ENCODE data around the gene SNAPC4.

The SNAPC4 gene

DNA sequence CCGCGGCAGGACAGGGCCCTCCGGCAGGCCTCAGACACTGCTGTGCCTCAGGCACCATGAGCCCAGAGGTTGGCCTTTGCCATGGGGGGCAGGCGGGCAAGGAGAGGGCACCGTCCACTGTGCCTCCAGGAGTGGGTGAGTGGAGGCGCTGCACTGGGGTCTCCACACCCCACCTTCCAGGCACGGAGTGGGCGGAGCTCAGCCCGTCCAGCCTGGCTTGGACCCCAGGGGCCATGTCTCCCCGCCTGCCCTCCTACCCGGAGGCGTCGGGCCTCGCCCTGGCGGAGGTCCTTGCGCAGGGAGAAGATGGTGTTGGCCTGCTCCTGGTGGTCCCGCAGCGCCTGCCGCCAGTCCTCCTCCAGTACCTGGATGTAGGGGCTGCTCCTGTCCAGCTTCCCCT, 29.9 kb downstream of the SNAPC4 start:
- no peak for DNase-seq (ENCODE audit: low spot score)

DNA sequence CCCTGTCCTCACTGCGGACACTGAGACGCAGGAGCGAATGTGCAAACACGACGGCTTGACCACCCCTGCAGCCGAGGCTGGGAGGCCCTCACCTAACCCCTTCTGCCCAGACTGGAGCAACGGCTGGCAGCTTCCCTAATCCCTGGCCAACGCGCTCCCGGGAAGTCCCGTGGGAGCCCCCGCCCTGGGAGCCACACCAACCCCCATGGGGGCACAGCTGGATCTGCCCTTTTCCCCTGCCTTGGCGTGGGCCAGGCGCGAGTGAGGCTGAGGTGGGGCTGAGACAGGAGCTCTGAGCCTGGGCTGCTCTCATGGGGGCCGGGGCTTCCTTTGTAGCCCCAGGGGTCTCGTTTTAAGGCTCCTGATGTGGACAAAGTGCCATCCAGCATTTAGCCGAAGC, 31.8 kb downstream of the SNAPC4 start:
- no peak for DNase-seq (ENCODE audit: low spot score)

DNA sequence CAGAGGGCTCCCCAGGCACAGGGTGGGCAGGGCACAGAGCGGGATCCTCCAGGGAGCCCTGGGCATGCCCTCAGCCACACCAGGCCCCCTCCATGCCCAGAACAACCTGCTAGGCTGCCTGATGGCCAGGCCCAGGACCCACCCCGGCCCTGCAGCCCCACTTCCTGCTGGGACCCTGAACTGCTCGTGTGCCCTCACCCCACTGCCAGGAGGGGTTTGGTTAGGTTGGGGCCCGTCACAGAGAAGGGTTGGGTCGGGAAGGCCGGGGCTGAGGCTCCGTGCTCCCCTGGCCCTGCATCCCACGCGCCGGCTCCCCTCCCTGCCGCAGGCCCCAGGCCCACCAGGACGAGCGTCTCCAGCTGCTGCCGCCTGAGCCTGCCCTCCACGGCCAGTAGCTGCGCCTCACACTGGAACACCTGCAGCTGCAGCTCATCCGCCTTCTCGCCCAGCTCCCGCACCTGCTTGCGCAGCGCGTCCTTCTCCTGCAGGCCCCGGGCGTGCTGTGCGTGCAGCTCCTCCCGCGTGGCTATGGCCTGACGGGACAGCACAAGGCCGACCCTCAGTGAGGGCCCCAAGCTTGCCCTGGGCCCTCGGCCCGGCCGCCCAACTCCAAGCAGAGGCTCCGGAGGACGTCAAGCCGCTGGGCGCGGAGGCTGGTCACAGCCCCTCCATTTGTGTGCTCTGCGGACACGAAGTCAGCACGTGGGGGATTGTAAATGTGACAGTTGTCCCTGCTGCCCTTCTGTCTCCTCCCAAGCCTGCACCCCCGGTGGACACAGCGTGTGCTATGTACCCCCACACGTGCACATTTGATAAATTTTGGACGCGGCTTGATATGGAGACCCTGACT, 32.4 kb downstream of the SNAPC4 start:
- DNase-seq (ENCODE audit: low spot score) = no peak

DNA sequence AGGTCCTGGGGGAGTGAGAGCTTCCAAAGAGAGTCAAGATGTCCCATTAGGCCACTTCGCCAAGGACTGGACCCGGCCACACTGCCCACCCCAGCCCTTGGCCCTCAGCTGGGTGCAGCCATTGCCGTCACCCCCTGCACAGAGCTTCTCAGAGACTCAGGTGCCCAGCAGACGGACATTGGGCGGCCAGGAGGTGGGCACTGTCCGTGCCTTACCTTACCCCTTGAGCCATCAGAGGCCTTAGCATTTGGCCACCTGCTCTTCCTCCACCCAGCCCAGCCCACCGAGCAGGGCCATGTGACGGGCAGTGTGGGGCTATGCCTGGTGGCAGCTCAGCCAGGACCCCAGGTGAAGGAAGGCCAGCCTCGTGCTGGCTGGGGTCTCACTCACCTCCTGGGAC, 33.1 kb downstream of the SNAPC4 start:
- no peak for DNase-seq (ENCODE audit: low spot score)

DNA sequence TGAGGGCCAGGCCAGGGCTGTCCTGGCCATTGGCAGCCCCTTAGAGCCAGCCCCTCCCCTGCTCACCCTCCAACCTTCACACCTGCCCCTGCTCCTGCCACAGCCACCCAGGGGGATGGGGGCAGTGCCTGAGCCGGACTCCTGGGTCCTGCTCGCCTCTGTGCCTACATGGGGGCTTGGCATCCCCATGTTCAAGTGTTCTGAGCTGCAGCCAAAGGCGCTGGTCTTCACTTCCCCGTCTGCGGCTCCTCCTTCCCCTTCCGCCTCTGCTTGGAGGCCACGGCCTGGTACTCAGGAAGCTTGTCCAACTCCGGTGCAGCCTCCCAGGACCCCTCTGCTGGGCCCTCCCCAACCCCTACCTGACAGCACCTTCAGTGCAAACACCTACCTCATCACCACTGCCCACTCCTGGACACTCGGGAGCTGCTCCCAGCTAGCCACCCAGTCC, 34.2 kb downstream of the SNAPC4 start:
- DNase-seq (ENCODE audit: low spot score) = no peak

DNA sequence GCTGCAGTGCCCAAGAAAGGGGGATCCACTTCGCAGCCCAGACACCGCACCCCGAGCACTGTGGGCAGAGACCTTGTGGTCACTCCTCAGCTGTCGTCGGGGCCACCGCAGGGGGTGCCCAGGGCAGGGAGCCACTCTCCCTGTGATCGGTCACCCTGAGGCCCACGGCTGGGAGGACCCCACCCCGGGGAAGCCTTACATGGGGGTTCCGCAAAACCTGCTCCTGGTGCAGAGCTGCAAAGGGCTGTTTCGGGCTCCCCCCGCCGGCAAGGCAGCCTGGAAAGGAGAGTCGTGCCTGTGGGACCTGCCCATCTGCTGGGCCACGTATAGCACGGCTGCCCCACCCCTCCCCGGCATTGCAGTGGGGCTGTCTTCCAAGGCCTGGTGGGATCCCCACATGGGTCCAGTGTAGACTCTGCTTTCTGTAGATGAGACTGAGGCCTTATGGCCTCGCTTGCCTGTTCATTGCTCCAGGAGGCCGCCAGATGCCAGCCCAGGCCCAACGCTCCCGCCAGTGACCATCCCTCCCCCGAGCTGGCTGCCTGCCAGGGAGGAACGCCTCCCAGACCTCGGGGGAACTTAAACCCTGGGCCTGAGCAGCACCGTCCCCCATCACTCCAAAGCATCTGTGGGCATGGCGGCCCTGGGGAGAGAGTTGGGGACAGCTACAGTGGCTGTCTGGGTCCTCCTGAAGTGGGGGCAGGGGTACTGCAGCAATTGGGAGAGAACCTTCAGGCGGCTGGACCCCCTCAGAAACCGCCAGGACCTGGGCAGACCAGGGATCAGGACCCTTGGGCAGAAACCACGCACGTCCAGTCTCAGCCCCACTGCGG, 34.8 kb downstream of the SNAPC4 start:
- no peak for DNase-seq (ENCODE audit: low spot score)

DNA sequence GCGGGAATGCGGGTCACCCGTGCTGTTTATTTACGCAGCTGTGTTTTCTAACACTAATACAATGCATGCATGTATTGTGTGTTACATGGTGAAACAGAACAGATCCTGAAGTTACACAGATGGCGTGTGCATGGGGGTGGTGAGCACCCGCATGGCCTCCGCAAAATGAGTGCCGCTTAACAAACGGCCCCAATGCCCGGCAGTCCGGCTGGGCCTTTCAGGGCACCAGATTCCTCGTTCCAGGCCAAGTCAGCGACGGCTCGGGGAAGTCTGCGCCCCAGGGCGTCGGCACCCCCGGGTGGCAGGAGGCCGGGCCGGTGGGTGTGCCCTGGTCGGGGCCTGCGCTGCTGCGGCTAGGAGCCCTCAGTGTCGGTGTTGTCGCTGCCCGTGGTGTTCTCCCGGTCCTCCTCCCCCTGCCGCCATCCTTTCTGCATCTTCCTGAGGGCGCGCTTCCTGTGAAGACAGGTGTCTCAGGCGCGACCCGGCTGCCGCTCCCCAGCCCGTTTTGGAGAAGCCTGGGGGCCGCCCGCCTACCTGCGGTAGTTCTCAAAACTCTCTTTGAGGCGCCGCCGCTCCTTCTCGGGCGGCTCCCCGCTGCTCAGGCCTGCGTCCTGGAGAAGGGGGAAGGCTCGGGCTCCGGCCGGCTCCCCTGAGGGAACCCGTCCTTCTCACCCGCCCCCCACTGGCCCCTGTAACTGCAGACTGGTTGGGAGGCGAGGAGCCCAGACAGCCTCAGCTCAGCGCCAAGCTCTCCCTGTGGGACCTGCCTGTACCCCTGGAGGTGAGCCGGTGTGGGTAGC, 35.8 kb downstream of the SNAPC4 start:
- no peak for DNase-seq (ENCODE audit: low spot score)

DNA sequence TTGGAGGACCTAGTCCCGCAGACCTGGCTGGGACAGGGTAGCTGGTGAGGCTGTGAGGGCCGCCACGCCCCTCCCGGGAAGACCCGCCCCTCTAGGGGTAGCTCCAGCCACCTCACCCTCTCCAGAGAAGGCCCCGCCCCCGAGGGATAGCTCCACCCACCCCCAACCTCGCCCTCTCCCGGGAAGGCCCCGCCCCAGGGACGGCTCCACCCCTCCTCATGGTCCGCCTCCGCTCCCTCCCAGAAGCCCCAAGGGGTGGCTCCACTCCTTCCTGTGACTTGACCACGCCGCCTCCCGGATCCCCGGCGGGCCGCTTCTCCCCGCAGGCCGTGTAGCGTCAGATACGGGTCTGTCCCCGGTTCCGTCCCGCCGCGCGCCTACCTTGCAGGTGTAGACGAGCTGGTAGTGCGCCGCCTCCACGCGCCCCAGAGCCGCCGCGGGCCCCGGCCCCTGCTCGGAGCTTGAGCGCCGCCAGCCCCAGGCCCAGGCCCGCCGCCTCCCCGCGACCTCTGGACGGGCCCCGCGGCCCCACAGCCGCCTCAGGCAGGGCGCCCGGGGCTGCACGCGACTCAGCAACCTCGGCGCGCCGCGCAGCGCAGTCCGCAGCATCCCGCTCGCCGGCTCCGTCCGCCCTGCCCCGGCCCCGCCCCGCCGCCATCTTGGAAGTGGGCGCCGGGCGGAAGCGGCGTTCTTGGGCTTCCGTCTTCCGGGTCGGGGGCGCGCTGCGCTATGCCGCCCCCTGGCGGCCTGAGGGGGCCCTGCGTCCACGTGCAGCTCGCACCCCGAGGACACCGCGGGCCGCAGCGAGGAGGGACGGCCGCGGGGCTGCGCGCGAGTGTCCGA, 36.6 kb downstream of the SNAPC4 start, which contains the start of gene DNLZ:
Gene DNLZ (minus strand): TSS at position 639 of the 843 bp plus-strand sequence. CDS start 30 bp downstream, at position 609.
- DNase-seq (ENCODE audit: low spot score) = peak; percentile 95

DNA sequence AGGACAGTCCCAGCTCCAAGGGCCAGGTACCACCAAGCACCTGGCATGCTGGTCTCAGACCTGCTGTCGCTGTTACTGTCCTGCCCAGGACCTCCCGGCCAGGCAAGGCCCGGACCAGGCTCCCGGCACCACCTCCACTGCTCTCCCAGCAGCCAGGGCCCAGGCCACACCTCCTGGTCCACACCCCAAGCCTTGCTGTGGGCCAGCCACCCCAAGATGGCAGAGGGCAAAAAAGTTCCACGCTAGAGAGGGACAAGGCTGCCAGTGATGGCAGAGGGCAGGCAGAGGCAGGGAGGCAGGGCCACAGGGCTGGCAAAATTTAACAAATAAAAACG, 37.6 kb downstream of the SNAPC4 start:
- no peak for DNase-seq (ENCODE audit: low spot score)

DNA sequence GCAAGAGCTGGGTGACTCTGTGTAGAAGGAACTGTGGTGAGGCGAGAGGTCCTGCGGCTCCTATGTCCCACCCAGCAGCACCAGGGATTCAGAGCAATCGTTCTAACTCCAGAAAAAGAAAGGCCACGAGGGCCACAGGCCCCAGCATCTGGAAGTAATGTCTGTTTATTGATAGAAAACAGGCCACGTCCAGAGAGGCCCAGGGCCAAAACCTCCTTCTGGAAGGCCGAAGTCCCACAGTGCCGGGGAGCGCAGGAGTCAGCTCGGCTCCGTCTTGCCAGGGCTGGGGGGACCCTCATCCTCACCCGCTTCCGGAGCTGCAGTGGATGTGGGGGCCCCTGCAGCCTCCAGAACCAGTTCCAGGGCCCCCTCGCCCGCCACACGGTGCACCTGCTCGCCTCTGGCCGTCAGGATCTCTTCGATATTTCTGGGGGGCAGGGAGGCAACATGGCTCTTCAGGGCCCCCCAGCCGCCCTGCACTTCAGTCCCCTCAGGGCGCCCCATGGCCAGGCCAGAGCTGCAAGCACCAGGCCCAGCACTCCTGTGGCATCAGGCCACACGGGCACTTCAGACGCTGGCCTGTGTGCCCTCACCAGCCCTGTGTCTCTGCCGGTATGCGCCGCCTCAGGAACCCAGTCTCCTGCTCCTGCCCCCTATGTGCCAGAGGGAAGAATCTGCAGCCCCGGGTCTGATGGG, 38.1 kb downstream of the SNAPC4 start:
- no peak for DNase-seq (ENCODE audit: low spot score)

DNA sequence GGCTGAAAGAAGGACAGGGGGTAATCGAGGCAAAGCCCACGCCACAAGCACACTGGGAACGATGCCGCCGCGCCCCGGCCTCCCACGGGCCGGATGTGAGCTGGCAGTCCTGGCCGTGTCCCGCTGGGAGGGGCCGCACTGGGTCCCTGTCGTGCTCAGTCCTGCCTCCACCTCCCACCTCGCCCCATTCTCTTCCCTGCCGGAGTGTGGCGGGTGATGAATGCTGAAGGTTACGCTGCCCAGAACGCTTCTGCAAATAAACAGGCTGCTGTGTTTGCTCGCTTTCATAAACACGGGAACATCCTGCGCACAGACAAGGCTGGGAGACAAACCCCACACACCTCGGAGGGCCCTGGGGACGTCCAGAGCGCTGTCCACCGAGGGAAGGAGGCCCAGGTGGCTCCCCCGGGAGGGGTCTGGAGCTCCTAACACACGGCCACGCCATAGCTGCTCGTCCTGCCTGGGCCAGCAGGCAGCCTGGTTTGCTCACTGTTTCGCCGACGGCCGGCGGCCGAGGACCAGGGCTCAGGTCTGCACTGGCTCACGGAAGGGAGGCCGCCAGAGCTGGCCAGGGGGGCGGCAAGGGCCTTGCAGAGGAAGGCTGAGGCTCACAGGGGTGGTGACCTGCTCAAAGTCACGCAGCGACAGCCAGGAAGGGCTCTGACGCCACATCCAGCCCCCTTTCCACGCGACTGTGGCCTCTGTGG, 38.8 kb downstream of the SNAPC4 start:
- no peak for DNase-seq (ENCODE audit: low spot score)

DNA sequence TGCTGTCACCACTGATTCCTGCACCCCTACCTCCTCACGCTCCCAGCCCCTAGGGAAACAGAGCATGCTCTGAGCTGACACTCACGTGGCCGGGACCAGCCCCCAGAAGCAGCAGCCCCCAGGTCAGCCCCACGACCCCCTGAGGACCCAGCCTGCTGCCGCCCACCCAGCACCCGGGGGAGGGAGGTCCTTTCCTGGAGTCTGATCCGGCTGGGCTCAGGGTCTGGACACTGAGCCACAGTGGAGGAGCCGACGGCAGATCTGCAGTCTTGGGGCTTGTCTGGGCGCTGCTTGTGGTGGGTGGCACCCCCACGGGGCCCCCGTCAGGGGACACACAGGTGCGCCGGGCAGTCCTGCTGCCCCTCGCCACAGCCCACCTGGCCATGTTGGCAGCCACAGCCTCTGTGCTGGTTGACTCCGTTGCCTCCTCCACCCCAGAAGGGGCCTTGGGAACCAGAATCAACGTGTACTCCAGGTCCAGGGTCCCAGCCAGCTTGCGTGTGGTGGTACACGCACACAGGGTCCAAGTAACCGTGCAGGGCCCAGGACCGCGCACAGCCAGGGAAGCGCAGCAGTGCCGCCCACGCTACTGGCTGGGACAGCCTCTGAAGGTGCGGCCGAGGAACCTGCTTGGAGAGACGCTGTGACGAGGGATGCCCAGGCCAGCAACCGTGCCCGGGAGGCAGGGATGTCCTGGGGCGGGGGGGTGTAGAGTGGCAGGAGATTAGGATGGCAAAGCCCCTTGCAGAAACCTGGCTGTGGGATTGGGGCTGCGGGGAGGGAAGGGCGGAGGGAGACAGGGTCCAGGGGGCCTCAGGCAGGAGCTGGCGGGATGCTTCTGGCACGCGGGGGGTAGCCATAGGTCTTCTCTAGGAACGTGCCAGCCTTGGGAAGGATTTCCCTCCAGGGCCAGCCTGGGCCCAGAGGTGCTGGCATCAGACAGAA, 39.9 kb downstream of the SNAPC4 start:
- DNase-seq (ENCODE audit: low spot score) = no peak

DNA sequence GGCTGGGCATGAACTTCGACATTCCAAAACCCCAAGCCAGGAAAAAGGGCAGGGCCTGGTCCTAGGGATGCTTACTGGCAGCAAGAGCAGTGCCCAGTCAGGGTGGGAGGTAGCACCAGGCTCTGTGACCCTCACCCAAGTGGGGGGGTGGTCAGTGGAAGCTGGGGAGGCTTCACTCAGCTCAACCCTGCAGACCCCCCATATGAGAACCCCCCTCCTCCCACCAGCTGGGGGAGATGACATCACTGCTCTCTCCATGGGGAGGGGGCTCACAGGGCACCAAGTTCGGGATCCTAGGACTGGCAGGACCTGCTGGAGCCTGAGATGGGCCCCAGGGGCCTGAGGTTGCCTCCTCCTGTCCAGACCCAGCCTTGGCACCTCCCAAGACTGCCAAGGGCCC, 41.1 kb downstream of the SNAPC4 start:
- DNase-seq (ENCODE audit: low spot score) = no peak

DNA sequence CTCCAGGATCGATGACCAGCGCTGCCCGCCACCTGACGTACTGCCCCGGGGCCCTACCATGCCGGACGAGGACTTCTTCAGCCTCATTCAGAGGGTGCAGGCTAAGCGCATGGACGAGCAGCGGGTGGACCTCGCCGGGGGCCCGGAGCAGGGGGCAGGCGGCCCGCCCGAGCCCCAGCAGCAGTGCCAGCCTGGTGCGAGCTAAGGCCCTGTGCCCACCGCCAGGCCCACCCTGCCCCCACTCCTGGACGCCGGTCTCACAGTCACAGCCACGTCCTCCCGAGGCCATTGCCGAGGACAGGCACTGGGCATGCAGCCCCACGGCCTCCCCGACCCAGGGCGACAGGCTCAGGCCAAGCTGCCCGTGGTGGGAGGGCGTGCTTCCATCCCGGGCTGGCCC, 42.0 kb downstream of the SNAPC4 start:
- DNase-seq (ENCODE audit: low spot score) = no peak

DNA sequence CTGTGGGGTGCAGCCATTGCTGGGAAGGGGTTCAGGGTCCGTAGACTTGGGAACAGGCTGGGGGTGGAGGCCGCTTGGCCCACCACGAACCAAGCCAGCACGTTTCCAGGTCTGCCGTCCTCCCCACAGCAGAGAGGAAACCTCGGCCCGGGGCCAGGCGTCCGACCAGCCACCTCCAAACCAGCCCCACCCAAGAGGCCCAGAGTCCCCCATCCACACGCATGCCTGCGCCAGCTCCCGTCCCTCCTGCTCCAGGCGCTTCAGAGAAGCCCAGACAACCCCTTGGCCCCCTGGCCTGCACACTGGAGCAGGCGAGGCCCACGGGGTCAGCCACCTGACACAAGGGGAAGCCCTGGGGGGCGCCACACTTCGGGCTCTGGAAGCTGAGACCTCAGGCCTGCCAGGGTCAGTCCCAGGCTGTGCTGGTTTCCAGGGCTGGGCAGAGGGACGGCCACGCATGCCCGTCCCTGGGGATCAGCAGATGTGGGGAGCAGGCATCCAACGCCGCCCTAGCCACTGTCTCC, 42.7 kb downstream of the SNAPC4 start:
- DNase-seq (ENCODE audit: low spot score) = no peak

DNA sequence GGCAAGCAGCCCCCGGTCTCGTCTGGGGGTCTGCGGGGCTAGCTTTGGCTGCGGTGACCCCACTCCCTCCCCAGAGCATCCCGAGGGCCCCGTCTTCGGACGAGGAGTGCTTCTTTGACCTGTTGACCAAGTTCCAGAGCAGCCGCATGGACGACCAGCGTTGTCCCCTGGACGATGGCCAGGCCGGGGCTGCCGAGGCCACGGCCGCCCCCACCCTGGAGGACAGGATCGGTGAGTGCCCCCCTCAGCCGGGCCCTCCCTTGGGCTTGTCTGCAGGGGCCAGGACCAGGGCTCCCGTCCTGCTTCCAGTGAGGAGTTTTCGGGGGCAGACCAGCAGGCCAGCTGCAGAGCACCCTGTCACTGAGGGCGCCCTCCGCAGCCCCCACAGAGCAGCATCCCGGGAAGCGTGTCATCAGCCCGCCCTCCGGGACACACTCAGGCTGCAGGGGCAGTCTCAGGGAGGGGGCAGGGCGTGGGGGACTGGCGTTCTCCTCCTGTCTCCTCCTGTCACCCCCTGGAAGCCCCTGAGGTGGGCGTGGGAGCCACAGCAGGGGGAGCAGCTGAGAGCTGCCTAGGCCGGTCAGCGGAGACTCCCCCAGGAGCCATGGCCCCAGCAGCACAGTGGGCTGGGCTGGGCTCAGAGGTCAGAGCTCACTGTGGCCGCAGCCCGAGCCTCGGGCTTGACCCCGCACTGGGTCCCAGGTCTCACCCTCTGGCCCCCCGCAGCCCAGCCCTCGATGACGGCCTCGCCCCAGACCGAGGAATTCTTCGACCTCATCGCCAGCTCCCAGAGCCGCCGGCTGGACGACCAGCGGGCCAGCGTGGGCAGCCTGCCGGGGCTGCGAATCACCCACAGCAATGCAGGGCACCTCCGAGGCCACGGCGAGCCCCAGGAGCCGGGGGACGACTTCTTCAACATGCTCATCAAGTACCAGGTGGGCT, 44.1 kb downstream of the SNAPC4 start:
- DNase-seq (ENCODE audit: low spot score) = no peak

DNA sequence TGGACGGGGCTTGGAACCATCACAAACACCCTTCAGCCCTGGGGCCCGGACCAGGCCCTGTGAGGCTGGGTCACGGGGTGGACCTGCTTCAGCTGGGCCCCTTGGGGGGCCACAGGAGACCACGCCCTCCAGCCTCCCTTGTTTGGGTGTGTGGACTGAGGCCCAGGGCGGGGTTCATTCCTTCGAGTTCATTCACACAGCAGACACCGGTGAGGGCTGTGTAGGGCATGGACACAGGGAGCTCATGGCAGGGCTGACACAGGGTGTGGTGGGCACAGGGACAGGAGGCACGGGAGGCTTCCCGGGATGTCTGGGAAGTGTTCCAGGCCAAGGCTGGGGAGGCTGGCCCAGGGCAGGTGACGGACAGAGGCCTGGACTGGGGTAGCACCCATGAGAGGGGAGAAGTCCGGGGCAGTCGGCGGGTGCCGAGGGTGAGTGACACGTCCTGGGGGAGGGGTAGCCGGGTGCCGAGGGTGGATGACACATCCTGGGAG, 45.3 kb downstream of the SNAPC4 start:
- DNase-seq (ENCODE audit: low spot score) = no peak

Measured in CD4-positive, alpha-beta T cell treated with Interleukin-2 at 100 ng/mL for 4 hours (primary cell).